ENCODE measurements around the gene ZNF627. TPM values are rescaled to one million over a fixed set of nuclear protein-coding genes. Genes with fewer than 3 reads are reported as not detected.

The ZNF627 gene
- total and polyA plus RNA-seq, 2 of the 8 experiments (the other 6 are each of a cell fraction or from before 2014, with no cell fraction given), result 7.2 to 13.7 TPM

DNA sequence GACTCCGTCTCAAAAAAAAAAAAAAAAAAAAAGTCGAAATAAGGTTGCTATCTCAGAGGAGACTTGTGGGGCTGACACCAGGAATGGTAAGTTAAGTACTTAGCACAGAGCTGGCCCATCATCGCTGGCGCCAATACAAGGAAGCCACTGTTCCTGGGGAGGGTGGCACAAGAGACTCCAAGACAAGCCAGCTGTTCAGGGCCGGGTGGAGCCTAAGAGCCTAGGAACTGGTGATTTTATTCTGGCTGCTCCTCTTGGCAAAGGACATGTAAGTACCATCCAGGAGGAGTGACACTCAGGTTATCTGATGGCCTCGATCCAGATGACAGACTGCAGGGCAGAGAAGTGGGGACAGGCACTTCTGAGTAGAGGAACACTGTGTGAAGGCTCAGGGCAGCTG, 42.0 kb upstream of the ZNF627 start:
- Histone ChIP-seq H2BK12ac (ENCODE audit: low read depth, low read length) (no peak overlapping the region), H3K23ac (ENCODE audit: insufficient read length) (no peak overlapping the region), H2BK120ac (replicated peaks; ENCODE audit: low read depth, low read length) (no peak overlapping the region), H2BK15ac (ENCODE audit: low read length) (no peak overlapping the region), H3K79me1 (ENCODE audit: low read depth, low read length) (peaks cover 14% of the 10 kb centered on the region), H3K56ac (replicated peaks; ENCODE audit: insufficient read length, low read depth, low read length) (no peak overlapping the region), H2AK5ac (ENCODE audit: low read depth, low read length) (no peak overlapping the region), H4K20me1 (replicated peaks in 1 of 2; ENCODE audit: control insufficient read depth in 1 of 2, insufficient read depth in 2 of 2, low read length in 2 of 2) (peaks cover 2 to 25% of the 10 kb centered on the region in 2 experiments), H3K14ac (ENCODE audit: insufficient read length) (no peak overlapping the region), H3K4me1 (replicated peaks in 1 of 4; ENCODE audit: control insufficient read depth in 3 of 4, insufficient read depth in 4 of 4, low read length in 3 of 4) (peaks cover 0 to 8% (median 0%) of the 10 kb centered on the region in 4 experiments; a peak in 4 of 7 replicates), H3K4me2 (ENCODE audit: insufficient read depth in 1 of 2, low read depth in 2 of 2, low read length in 2 of 2) (no peak overlapping the region), H3K27me3 (replicated peaks in 1 of 4; ENCODE audit: control insufficient read depth in 3 of 4, extremely low read depth in 1 of 4, insufficient read depth in 3 of 4, low read length in 3 of 4) (no peaks in the 10 kb centered on the region), H3K23me2 (ENCODE audit: low read depth, low read length) (peaks cover 7% of the 10 kb centered on the region; the same call in 1 of the 2 replicates), H4K91ac (replicated peaks; ENCODE audit: insufficient read length, low read length) (no peak overlapping the region), H3K27ac (ENCODE audit: low read depth, low read length) (no peak overlapping the region), H3K4me3 (ENCODE audit: extremely low read depth in 1 of 4, insufficient read depth in 2 of 4, low read depth in 3 of 4, low read length in 4 of 4) (no peak overlapping the region), H3K36me3 (ENCODE audit: control insufficient read depth in 2 of 4, insufficient read depth in 4 of 4, low read length in 3 of 4) (peaks cover 0 to 19% (median 12%) of the 10 kb centered on the region in 4 experiments; a peak in 5 of 8 replicates), H3K9me3 (ENCODE audit: insufficient read depth in 2 of 2, low read depth in 1 of 2, low read length in 1 of 2) (no peaks in the 10 kb centered on the region), H2BK5ac (ENCODE audit: low read depth, low read length) (no peak overlapping the region), H3K18ac (ENCODE audit: extremely low read depth, low read length) (no peak overlapping the region), H2AFZ (ENCODE audit: low read length) (no peak overlapping the region), H4K8ac (ENCODE audit: extremely low read depth, insufficient read depth, low read length) (no peak overlapping the region; the same call in 1 of the 2 replicates), H3K79me2 (ENCODE audit: control insufficient read depth in 1 of 2, insufficient read depth in 2 of 2, low read length in 2 of 2) (peaks cover 4 to 33% of the 10 kb centered on the region in 2 experiments; a peak in 3 of 4 replicates), H2BK20ac (ENCODE audit: low read length) (no peak overlapping the region), H3K9ac (replicated peaks in 1 of 4; ENCODE audit: extremely low read depth in 1 of 4, low read depth in 3 of 4, low read length in 3 of 4) (no peak overlapping the region), H4K5ac (ENCODE audit: insufficient read length, low read depth, low read length) (no peak overlapping the region), H3K4ac (replicated peaks; ENCODE audit: insufficient read length, low read depth, low read length) (no peak overlapping the region)
- POLR2A ChIA-PET (ENCODE audit: partially characterized antibody), result interaction anchor here (0.7 kb wide), 1 partner anchor 22 kb away, joined by 3 read pairs; the partner anchor contains the start of gene ACP5
- no peak for DNase-seq (ENCODE audit: low read depth in 1 of 2, low spot score in 2 of 2)
- 88% methylated on average over 6 of the region's 6 CpGs; no CpG with 5 or more reads in 1 of the 2 experiments for WGBS, 2 experiments (ENCODE audit: extremely low coverage in 1 of 2, insufficient coverage in 1 of 2, insufficient read length in 1 of 2, insufficient replicate concordance in 2 of 2, low coverage in 1 of 2, low lambda C conversion rate in 2 of 2, missing lambda C conversion rate in 1 of 2)
- no peak for FAIRE-seq
- CTCF ChIA-PET (ENCODE audit: partially characterized antibody), result interaction anchor here (0.8 to 1.4 kb wide), 2 partner anchors 19 to 209 kb away, joined by 4 to 8 read pairs; partner anchors contain the start of gene TMEM205
- TF ChIP-seq JUND (IDR thresholded peaks at IDR 0.05; ENCODE audit: low read length) (no peak), BACH1 (IDR thresholded peaks at IDR 0.05; ENCODE audit: low read length) (no peak), YY1 (IDR thresholded peaks at IDR 0.05; ENCODE audit: low read depth, low read length) (no peak), PHF8 (conservative IDR thresholded peaks at IDR 0.05; ENCODE audit: low read depth, low read length) (no peak), NRF1 (IDR thresholded peaks at IDR 0.05; ENCODE audit: low read depth, low read length) (no peak)
